ENCODE results near the gene ADARB1.

Gene ADARB1

GRCh38 chr21:45187646-45188045 lies 113.3 kb downstream of the ADARB1 start:
- H3K9ac ChIP-seq: no peak overlapping the region
- H2AFZ ChIP-seq: no peak overlapping the region
- H3K36me3 ChIP-seq (ENCODE audit: control insufficient read depth, insufficient read depth, low read length): no peaks in the 10 kb centered on the region
- no peaks in the 10 kb centered on the region for H3K79me2 ChIP-seq
- no peaks in the 10 kb centered on the region for H3K9me3 ChIP-seq (ENCODE audit: control insufficient read depth, low read length)
- TF ChIP-seq CTCF (IDR thresholded peaks at IDR 0.05): no peak
- no peak overlapping the region for H3K27ac ChIP-seq
- no peaks in the 10 kb centered on the region for H3K4me1 ChIP-seq
- H3K4me3 ChIP-seq (ENCODE audit: low read depth, low read length): no peak overlapping the region
- no peak overlapping the region for H3K4me2 ChIP-seq (ENCODE audit: low read length)
- H3K27me3 ChIP-seq (ENCODE audit: control insufficient read depth, insufficient read depth, low read length): no peaks in the 10 kb centered on the region

GRCh38 chr21:45190013-45190412 lies 115.6 kb downstream of the ADARB1 start:
- Histone ChIP-seq H3K79me2 (no peaks in the 10 kb centered on the region), H3K4me2 (ENCODE audit: low read length) (no peak overlapping the region), H3K27ac (no peak overlapping the region), H3K9me3 (ENCODE audit: control insufficient read depth, low read length) (no peaks in the 10 kb centered on the region), H3K9ac (no peak overlapping the region), H3K36me3 (ENCODE audit: control insufficient read depth, insufficient read depth, low read length) (no peaks in the 10 kb centered on the region), H3K4me3 (ENCODE audit: low read depth, low read length) (no peak overlapping the region), H3K27me3 (ENCODE audit: control insufficient read depth, insufficient read depth, low read length) (no peaks in the 10 kb centered on the region), H2AFZ (no peak overlapping the region), H3K4me1 (no peaks in the 10 kb centered on the region)
- no peak for TF ChIP-seq CTCF (IDR thresholded peaks at IDR 0.05)

- H3K27ac ChIP-seq: no peak overlapping the region
- H3K4me2 ChIP-seq (ENCODE audit: low read length): no peak overlapping the region
- no peaks in the 10 kb centered on the region for H3K36me3 ChIP-seq (ENCODE audit: control insufficient read depth, insufficient read depth, low read length)
- TF ChIP-seq CTCF (IDR thresholded peaks at IDR 0.05): no peak
- no peaks in the 10 kb centered on the region for H3K79me2 ChIP-seq
- no peak overlapping the region for H3K4me3 ChIP-seq (ENCODE audit: low read depth, low read length)
- no peaks in the 10 kb centered on the region for H3K4me1 ChIP-seq
- no peaks in the 10 kb centered on the region for H3K9me3 ChIP-seq (ENCODE audit: control insufficient read depth, low read length)
- H3K27me3 ChIP-seq (ENCODE audit: control insufficient read depth, insufficient read depth, low read length): no peaks in the 10 kb centered on the region
- no peak overlapping the region for H2AFZ ChIP-seq
- H3K9ac ChIP-seq: no peak overlapping the region
Observed at GRCh38 chr21:45192332-45192731, 118.0 kb downstream of the ADARB1 start.

- H3K9me3 ChIP-seq (ENCODE audit: control insufficient read depth, low read length): no peaks in the 10 kb centered on the region
- H3K4me3 ChIP-seq (ENCODE audit: low read depth, low read length): no peak overlapping the region
- H3K4me2 ChIP-seq (ENCODE audit: low read length): no peak overlapping the region
- H3K27me3 ChIP-seq (ENCODE audit: control insufficient read depth, insufficient read depth, low read length): no peaks in the 10 kb centered on the region
- H3K79me2 ChIP-seq: no peaks in the 10 kb centered on the region
- TF ChIP-seq CTCF (IDR thresholded peaks at IDR 0.05): no peak
- no peak overlapping the region for H2AFZ ChIP-seq
- no peak overlapping the region for H3K27ac ChIP-seq
- no peaks in the 10 kb centered on the region for H3K4me1 ChIP-seq
- no peak overlapping the region for H3K9ac ChIP-seq
- H3K36me3 ChIP-seq (ENCODE audit: control insufficient read depth, insufficient read depth, low read length): no peaks in the 10 kb centered on the region
Observed at GRCh38 chr21:45196620-45197019, 122.2 kb downstream of the ADARB1 start.

- H3K36me3 ChIP-seq (ENCODE audit: control insufficient read depth, insufficient read depth, low read length): no peaks in the 10 kb centered on the region
Observed at GRCh38 chr21:45199201-45199600, 124.8 kb downstream of the ADARB1 start.

More at GRCh38 chr21:45199201-45199600, 124.8 kb downstream of the ADARB1 start:
- no peak overlapping the region for H3K9ac ChIP-seq
- no peak overlapping the region for H3K27ac ChIP-seq
- H3K9me3 ChIP-seq (ENCODE audit: control insufficient read depth, low read length): no peaks in the 10 kb centered on the region
- no peaks in the 10 kb centered on the region for H3K4me1 ChIP-seq
- H3K79me2 ChIP-seq: no peaks in the 10 kb centered on the region
- no peak for TF ChIP-seq CTCF (IDR thresholded peaks at IDR 0.05)
- no peak overlapping the region for H3K4me3 ChIP-seq (ENCODE audit: low read depth, low read length)
- H2AFZ ChIP-seq: no peak overlapping the region
- H3K4me2 ChIP-seq (ENCODE audit: low read length): no peak overlapping the region
- no peaks in the 10 kb centered on the region for H3K27me3 ChIP-seq (ENCODE audit: control insufficient read depth, insufficient read depth, low read length)
